ENCODE measurements around the gene DSCAML1. TPM values are rescaled to one million over a fixed set of nuclear protein-coding genes. Genes with fewer than 3 reads are reported as not detected.

DSCAML1 gene
- total RNA-seq, 4 donors from 2014 or later: 2.9 to 5.8 (median 3.3) TPM

GRCh38 chr11:117486059-117486458 lies 311.0 kb downstream of the DSCAML1 start:
- no peak overlapping the region for H3K27ac ChIP-seq
- no peak for DNase-seq
- intact Hi-C loops (cut with DNase I; ENCODE audit: low total_unique reads): no loop called here
- H3K4me3 ChIP-seq: no peak overlapping the region
- H3K9me3 ChIP-seq: no peaks in the 10 kb centered on the region
- TF ChIP-seq POLR2AphosphoS5 (IDR thresholded peaks at IDR 0.05) (no peak), EP300 (IDR thresholded peaks at IDR 0.05; ENCODE audit: low read depth) (no peak), POLR2A (IDR thresholded peaks at IDR 0.05) (no peak), CTCF (IDR thresholded peaks at IDR 0.05) (no peak)
- H3K27me3 ChIP-seq: no peaks in the 10 kb centered on the region
- in situ Hi-C loops (cut with MboI; ENCODE audit: low pct_ligation_motif_present in 1 of 4, low pct_unique_long_range_greater_than_20kb in 1 of 4, low sequenced_read_pairs in 3 of 4): no loop called here
- no peaks in the 10 kb centered on the region for H3K36me3 ChIP-seq
- 90 to 97% methylated on average over 7 to 13 of the region's 13 CpGs for WGBS, 2 donors (ENCODE audit: low coverage in 1 of 2)
- H3K4me1 ChIP-seq: no peaks in the 10 kb centered on the region

- no peak for TF ChIP-seq CTCF (IDR thresholded peaks at IDR 0.05)
- TF ChIP-seq POLR2A (IDR thresholded peaks at IDR 0.05): no peak
- no peak for TF ChIP-seq POLR2AphosphoS5 (IDR thresholded peaks at IDR 0.05)
- no peak for TF ChIP-seq EP300 (IDR thresholded peaks at IDR 0.05; ENCODE audit: low read depth)
- Histone ChIP-seq H3K27me3 (no peaks in the 10 kb centered on the region), H3K9me3 (no peaks in the 10 kb centered on the region), H3K4me1 (no peaks in the 10 kb centered on the region), H3K4me3 (no peak overlapping the region), H3K36me3 (no peaks in the 10 kb centered on the region), H3K27ac (no peak overlapping the region)
- intact Hi-C loops (cut with DNase I; ENCODE audit: low total_unique reads) (no loop called here), in situ Hi-C loops (cut with MboI; ENCODE audit: low pct_ligation_motif_present in 1 of 4, low pct_unique_long_range_greater_than_20kb in 1 of 4, low sequenced_read_pairs in 3 of 4) (no loop called here)
- DNase-seq: no peak
- WGBS, 2 donors (ENCODE audit: low coverage in 1 of 2): 76 to 88% methylated on average over 2 to 9 of the region's 9 CpGs
These were observed 312.9 kb downstream of the DSCAML1 start for GRCh38 chr11:117484156-117484555.

- no peak for DNase-seq
- Histone ChIP-seq H3K4me1 (peaks cover 0 to under 1% (median 0%) of the 10 kb centered on the region in 4 donors), H3K4me3 (no peak overlapping the region), H3K27me3 (no peaks in the 10 kb centered on the region), H3K9me3 (no peaks in the 10 kb centered on the region), H3K36me3 (no peaks in the 10 kb centered on the region), H3K27ac (no peak overlapping the region)
- no peak for TF ChIP-seq POLR2A (IDR thresholded peaks at IDR 0.05)
- no peak for TF ChIP-seq POLR2AphosphoS5 (IDR thresholded peaks at IDR 0.05)
- no peak for TF ChIP-seq CTCF (IDR thresholded peaks at IDR 0.05)
- no peak for TF ChIP-seq EP300 (IDR thresholded peaks at IDR 0.05; ENCODE audit: low read depth)
- 67% methylated on average over 5 of the region's 5 CpGs; no CpG with 5 or more reads in 1 of the 2 donors for WGBS, 2 donors (ENCODE audit: low coverage in 1 of 2)
- intact Hi-C loops (cut with DNase I; ENCODE audit: low total_unique reads) (no loop called here), in situ Hi-C loops (cut with MboI; ENCODE audit: low pct_ligation_motif_present in 1 of 4, low pct_unique_long_range_greater_than_20kb in 1 of 4, low sequenced_read_pairs in 3 of 4) (no loop called here)
These were observed 313.6 kb downstream of the DSCAML1 start for GRCh38 chr11:117483372-117483771.

GRCh38 chr11:117482881-117483280 lies 314.1 kb downstream of the DSCAML1 start:
- H3K9me3 ChIP-seq: no peaks in the 10 kb centered on the region
- no peaks in the 10 kb centered on the region for H3K36me3 ChIP-seq
- no peak overlapping the region for H3K27ac ChIP-seq
- in situ Hi-C loops (cut with MboI; ENCODE audit: low pct_ligation_motif_present in 1 of 4, low pct_unique_long_range_greater_than_20kb in 1 of 4, low sequenced_read_pairs in 3 of 4): no loop called here
- peaks cover 0 to 4% (median 0%) of the 10 kb centered on the region in 4 donors for H3K4me1 ChIP-seq
- DNase-seq: no peak
- 86% methylated on average over 8 of the region's 8 CpGs; no CpG with 5 or more reads in 1 of the 2 donors for WGBS, 2 donors (ENCODE audit: low coverage in 1 of 2)
- H3K4me3 ChIP-seq: no peak overlapping the region
- intact Hi-C loops (cut with DNase I; ENCODE audit: low total_unique reads): no loop called here
- no peaks in the 10 kb centered on the region for H3K27me3 ChIP-seq
- TF ChIP-seq POLR2A (IDR thresholded peaks at IDR 0.05) (no peak), CTCF (IDR thresholded peaks at IDR 0.05) (no peak), EP300 (IDR thresholded peaks at IDR 0.05; ENCODE audit: low read depth) (no peak), POLR2AphosphoS5 (IDR thresholded peaks at IDR 0.05) (no peak)
